CD4-positive, alpha-beta T cell treated with Interleukin-17A for 4 hours (primary cell): ENCODE results near the gene OR1K1.
"Not testable (repeated sequence)": the region's sequence is repeated elsewhere in the genome, so short reads cannot be mapped to it uniquely, and the experiment has no call there.

Experiments
- DNase-seq: peaks from one replicate; pipeline ENCODE4 v3.0.0-alpha.2; 2020; ENCODE audit warnings: mixed read lengths

The OR1K1 gene

GRCh38 chr9:122814545-122814944 lies 14.6 kb downstream of the OR1K1 start:
- no peak for DNase-seq

- DNase-seq: no peak
Observed at GRCh38 chr9:122815544-122815943, 15.6 kb downstream of the OR1K1 start.

GRCh38 chr9:122816163-122816867 lies 16.4 kb downstream of the OR1K1 start:
- DNase-seq: peak; percentile 72

GRCh38 chr9:122819326-122819725 lies 19.4 kb downstream of the OR1K1 start:
- no peak for DNase-seq

- DNase-seq: no peak
Observed at GRCh38 chr9:122819791-122820489, 20.0 kb downstream of the OR1K1 start.

GRCh38 chr9:122820490-122820845 lies 20.5 kb downstream of the OR1K1 start:
- DNase-seq: no peak

- DNase-seq: no peak
Observed at GRCh38 chr9:122821278-122821943, 21.5 kb downstream of the OR1K1 start.

GRCh38 chr9:122822056-122822455 lies 22.1 kb downstream of the OR1K1 start:
- DNase-seq: no peak

GRCh38 chr9:122822938-122823337 lies 23.0 kb downstream of the OR1K1 start:
- DNase-seq: no peak

- DNase-seq: no peak
Observed at GRCh38 chr9:122827761-122828093, 27.8 kb downstream of the OR1K1 start.

GRCh38 chr9:122828965-122829284 lies 29.0 kb downstream of the OR1K1 start:
- DNase-seq: not testable (repeated sequence)

GRCh38 chr9:122832194-122832593 lies 32.3 kb downstream of the OR1K1 start:
- no peak for DNase-seq

- peak; percentile 53 for DNase-seq
Observed at GRCh38 chr9:122835313-122835731, 35.4 kb downstream of the OR1K1 start.

GRCh38 chr9:122837266-122837850 lies 37.4 kb downstream of the OR1K1 start:
- no peak for DNase-seq

- not testable (repeated sequence) for DNase-seq
Observed at GRCh38 chr9:122838441-122838840, 38.5 kb downstream of the OR1K1 start.

- DNase-seq: no peak
Observed at GRCh38 chr9:122841501-122841900, 41.6 kb downstream of the OR1K1 start.

GRCh38 chr9:122844137-122844536 lies 44.2 kb downstream of the OR1K1 start:
- no peak for DNase-seq

- DNase-seq: no peak
Observed at GRCh38 chr9:122845116-122845515, 45.2 kb downstream of the OR1K1 start.

GRCh38 chr9:122846371-122846940 lies 46.5 kb downstream of the OR1K1 start:
- DNase-seq: no peak

- no peak for DNase-seq
Observed at GRCh38 chr9:122848256-122848943, 48.5 kb downstream of the OR1K1 start.
